ENCODE measurements around the gene USP10.

Gene USP10

GRCh38 chr16:84699712-84700445 is at the start of gene USP10:
Gene USP10, plus strand, starts transcription at chr16:84700000. Its CDS starts 91 bp downstream, at chr16:84700091.
- DNase-seq (ENCODE audit: low read depth) = peak; percentile 56
- no peak for TF ChIP-seq CTCF (conservative IDR thresholded peaks at IDR 0.05; ENCODE audit: control insufficient read depth, insufficient read depth, low read depth, low read length)
- peak within 1 kb of the TSS; percentile 91 for H3K4me3 ChIP-seq (ENCODE audit: control insufficient read depth, low read depth, low read length)

- TF ChIP-seq CTCF (conservative IDR thresholded peaks at IDR 0.05; ENCODE audit: control insufficient read depth, insufficient read depth, low read depth, low read length) = no peak
- no peak overlapping the region for H3K4me3 ChIP-seq (ENCODE audit: control insufficient read depth, low read depth, low read length)
- DNase-seq (ENCODE audit: low read depth) = peak; percentile 67
Measured at GRCh38 chr16:84650062-84650991, 49.5 kb upstream of the USP10 start.

- no peak overlapping the region for H3K4me3 ChIP-seq (ENCODE audit: control insufficient read depth, low read depth, low read length)
- no peak for TF ChIP-seq CTCF (conservative IDR thresholded peaks at IDR 0.05; ENCODE audit: control insufficient read depth, insufficient read depth, low read depth, low read length)
- no peak for DNase-seq (ENCODE audit: low read depth)
Measured at GRCh38 chr16:84652566-84652965, 47.2 kb upstream of the USP10 start.

GRCh38 chr16:84654238-84654637 is 45.6 kb upstream of the USP10 start:
- DNase-seq (ENCODE audit: low read depth) = no peak

GRCh38 chr16:84654998-84655397 is 44.8 kb upstream of the USP10 start:
- no peak overlapping the region for H3K4me3 ChIP-seq (ENCODE audit: control insufficient read depth, low read depth, low read length)
- no peak for TF ChIP-seq CTCF (conservative IDR thresholded peaks at IDR 0.05; ENCODE audit: control insufficient read depth, insufficient read depth, low read depth, low read length)

More at GRCh38 chr16:84654238-84654637, 45.6 kb upstream of the USP10 start:
- no peak overlapping the region for H3K4me3 ChIP-seq (ENCODE audit: control insufficient read depth, low read depth, low read length)
- no peak for TF ChIP-seq CTCF (conservative IDR thresholded peaks at IDR 0.05; ENCODE audit: control insufficient read depth, insufficient read depth, low read depth, low read length)

GRCh38 chr16:84656649-84657048 is 43.2 kb upstream of the USP10 start:
- H3K4me3 ChIP-seq (ENCODE audit: control insufficient read depth, low read depth, low read length) = no peak overlapping the region
- no peak for TF ChIP-seq CTCF (conservative IDR thresholded peaks at IDR 0.05; ENCODE audit: control insufficient read depth, insufficient read depth, low read depth, low read length)
- DNase-seq (ENCODE audit: low read depth) = no peak

More at GRCh38 chr16:84654998-84655397, 44.8 kb upstream of the USP10 start:
- DNase-seq (ENCODE audit: low read depth) = no peak
